ENCODE results near the gene LMAN2. TPM values are rescaled to one million over a fixed set of nuclear protein-coding genes. Genes with fewer than 3 reads are reported as not detected.
A peak's percentile ranks its signal among the peaks of the same experiment; 100 is the strongest.

LMAN2 gene
- total RNA-seq, 6 donors from 2014 or later = 134 to 263 (median 177) TPM

- ATAC-seq (ENCODE audit: low FRiP score in 2 of 2) (no peak), DNase-seq (no peak)
- Histone ChIP-seq H3K36me3 (peaks cover 5 to 49% (median 35%) of the 10 kb centered on the region in 4 donors), H3K4me1 (peaks cover 0 to 7% (median 2%) of the 10 kb centered on the region in 4 donors), H3K27me3 (no peaks in the 10 kb centered on the region), H3K9me3 (no peaks in the 10 kb centered on the region), H3K27ac (peak overlapping the region in 2 of 4 donors; percentile 36 to 55), H3K4me3 (no peak overlapping the region)
- TF ChIP-seq POLR2AphosphoS5 (IDR thresholded peaks at IDR 0.05) = no peak
- no peak for TF ChIP-seq CTCF (IDR thresholded peaks at IDR 0.05)
- no peak for TF ChIP-seq POLR2A (IDR thresholded peaks at IDR 0.05)
- TF ChIP-seq EP300 (IDR thresholded peaks at IDR 0.05) = no peak
- 91% methylated on average over 17 to 19 of the region's 19 CpGs for WGBS, 2 donors
Observed at GRCh38 chr5:177328545-177329231, 22.8 kb downstream of the LMAN2 start.

GRCh38 chr5:177327539-177328522 lies 23.6 kb downstream of the LMAN2 start:
- ATAC-seq (ENCODE audit: low FRiP score in 2 of 2) = peak in 1 of 2 donors; percentile 91
- no peak overlapping the region for H3K4me3 ChIP-seq

GRCh38 chr5:177325868-177326381 lies 25.5 kb downstream of the LMAN2 start:
- Histone ChIP-seq H3K27ac (no peak overlapping the region), H3K36me3 (peaks cover 0 to 22% (median 12%) of the 10 kb centered on the region in 4 donors), H3K9me3 (no peaks in the 10 kb centered on the region), H3K4me1 (peaks cover 0 to 7% (median 2%) of the 10 kb centered on the region in 4 donors), H3K4me3 (no peak overlapping the region), H3K27me3 (no peaks in the 10 kb centered on the region)
- TF ChIP-seq EP300 (IDR thresholded peaks at IDR 0.05) (no peak), CTCF (IDR thresholded peaks at IDR 0.05) (no peak), POLR2AphosphoS5 (IDR thresholded peaks at IDR 0.05) (no peak), POLR2A (IDR thresholded peaks at IDR 0.05) (no peak)
- 77% methylated on average over 1 of the region's 1 CpG; no CpG with 5 or more reads in 1 of the 2 donors for WGBS, 2 donors
- ATAC-seq (ENCODE audit: low FRiP score in 2 of 2) (no peak), DNase-seq (no peak)

More at GRCh38 chr5:177327539-177328522, 23.6 kb downstream of the LMAN2 start:
- peaks cover 3 to 41% (median 27%) of the 10 kb centered on the region in 4 donors for H3K36me3 ChIP-seq
- peaks cover 0 to 7% (median 2%) of the 10 kb centered on the region in 4 donors for H3K4me1 ChIP-seq
- TF ChIP-seq POLR2AphosphoS5 (IDR thresholded peaks at IDR 0.05) (no peak), POLR2A (IDR thresholded peaks at IDR 0.05) (no peak), EP300 (IDR thresholded peaks at IDR 0.05) (no peak), CTCF (IDR thresholded peaks at IDR 0.05) (no peak)
- WGBS, 2 donors = 71 to 85% methylated on average over 28 of the region's 28 CpGs
- H3K9me3 ChIP-seq = no peaks in the 10 kb centered on the region
- no peaks in the 10 kb centered on the region for H3K27me3 ChIP-seq
- peak in 1 of 2 donors; percentile 73 for DNase-seq
- peak overlapping the region in 3 of 4 donors; percentile 36 to 55 (median 53) for H3K27ac ChIP-seq

- Histone ChIP-seq H3K27me3 (no peaks in the 10 kb centered on the region), H3K4me3 (no peak overlapping the region), H3K36me3 (peaks cover 0 to 11% (median 0%) of the 10 kb centered on the region in 4 donors), H3K9me3 (no peaks in the 10 kb centered on the region), H3K27ac (no peak overlapping the region), H3K4me1 (peaks cover 0 to 4% (median 0%) of the 10 kb centered on the region in 4 donors)
- TF ChIP-seq POLR2A (IDR thresholded peaks at IDR 0.05) (no peak), EP300 (IDR thresholded peaks at IDR 0.05) (no peak), CTCF (IDR thresholded peaks at IDR 0.05) (no peak), POLR2AphosphoS5 (IDR thresholded peaks at IDR 0.05) (no peak)
- DNase-seq (peak in 1 of 2 donors; percentile 50), ATAC-seq (ENCODE audit: low FRiP score in 2 of 2) (peak; percentile 50 to 55)
- WGBS, 2 donors = 82 to 86% methylated on average over 7 of the region's 7 CpGs
Observed at GRCh38 chr5:177320879-177321278, 30.6 kb downstream of the LMAN2 start.
